Body of pancreas (tissue), 4 donors: ENCODE results near the gene ATP1A4. TPM values are rescaled to one million over a fixed set of nuclear protein-coding genes. Genes with fewer than 3 reads are reported as not detected.

Experiments used
- ATAC-seq: fragments of 150-250 bp; one replicate; pipeline ENCODE4 v1.9.1; 2016
- DNase-seq, 4 donors: peaks; one replicate each; pipeline ENCODE4 v3.0.0-alpha.2; 2019
- H3K27ac ChIP-seq, 4 donors: fragments of 200-600 bp; sonication (generic); 1 replicate in 3 of 4; 2 replicates in 1 of 4; pipeline versions ENCODE4 v1.5.1 to v1.6.1; 2016 to 2019; ENCODE audit warnings: mild to moderate bottlenecking in 1 of 4, mixed read lengths in 1 of 4, moderate library complexity in 1 of 4
- H3K27me3 ChIP-seq, 2 donors: fragments of 200-600 bp; sonication (generic); one replicate each; pipeline ENCODE4 v1.6.0; 2016; ENCODE audit warnings: mild to moderate bottlenecking in 1 of 2
- H3K36me3 ChIP-seq, 2 donors: fragments of 200-600 bp; sonication (generic); replicated peaks in 1 of 2; 2 replicates each; pipeline ENCODE4 v1.5.1; 2016; ENCODE audit warnings: low read depth in 2 of 2; ENCODE audit not compliant: insufficient read depth in 1 of 2
- H3K4me1 ChIP-seq: fragments of 200-600 bp; sonication (generic); one replicate; pipeline ENCODE4 v1.6.0; 2016
- H3K4me3 ChIP-seq, 2 donors: fragments of 200-600 bp; sonication (generic); 1 replicate in 1 of 2; 2 replicates in 1 of 2; pipeline ENCODE4 v1.5.1; 2016 to 2019
- H3K9me3 ChIP-seq, 3 donors: fragments of 200-600 bp; sonication (generic); 1 replicate in 2 of 3; 2 replicates in 1 of 3; pipeline ENCODE4 v1.5.1; 2016
- CTCF ChIP-seq, 7 experiments: fragments of 450-650 bp in 4 of 7; fragments of 200-600 bp in 3 of 7; sonication (generic) in 3 of 7; IDR thresholded peaks; one replicate each; pipeline ENCODE4 v1.5.1; 2016 to 2019; ENCODE audit warnings: antibody characterized with exemption in 7 of 7
- POLR2A ChIP-seq, 3 donors: fragments of 450-650 bp; IDR thresholded peaks; one replicate each; pipeline ENCODE4 v1.6.1; 2016; ENCODE audit warnings: antibody characterized with exemption in 3 of 3, mild to moderate bottlenecking in 2 of 3
- whole genome bisulfite sequencing, 2 donors: methylation state at CpG; one replicate each; pipeline ENCODE4 v1.1.5; 2017; 5-methylcytosine and 5-hydroxymethylcytosine counted together
- intact Hi-C: fragments of 100-400 bp; cut with DNase I; formaldehyde crosslinking; loops from one replicate; pipeline ENCODE4 v1.15.1; 2023
- total RNA-seq, 2 donors: library from RNA; depleted of rRNA; stranded (reverse); fragments of >200 nt; gene quantifications; one replicate each; pipeline ENCODE4 v1.1.0, GENCODE V29; 2016

The ATP1A4 gene
- total RNA-seq, 2 donors from 2014 or later = not detected

GRCh38 chr1:160167580-160167979, 16.2 kb downstream of the ATP1A4 start:
- ATAC-seq (no peak), DNase-seq (no peak)
- no peaks in the 10 kb centered on the region for H3K9me3 ChIP-seq
- no peaks in the 10 kb centered on the region for H3K36me3 ChIP-seq
- H3K4me3 ChIP-seq = no peak overlapping the region
- H3K4me1 ChIP-seq = no peaks in the 10 kb centered on the region
- no peaks in the 10 kb centered on the region for H3K27me3 ChIP-seq
- no peak for TF ChIP-seq CTCF (IDR thresholded peaks at IDR 0.05)
- TF ChIP-seq POLR2A (IDR thresholded peaks at IDR 0.05) = no peak
- intact Hi-C loops = no loop called here
- H3K27ac ChIP-seq = no peak overlapping the region
- WGBS, 2 donors = 92 to 93% methylated on average over 6 of the region's 6 CpGs

GRCh38 chr1:160168016-160168415, 16.6 kb downstream of the ATP1A4 start:
- 58 to 66% methylated on average over 5 of the region's 5 CpGs for WGBS, 2 donors
- H3K27me3 ChIP-seq = no peaks in the 10 kb centered on the region

GRCh38 chr1:160168609-160169369, 17.4 kb downstream of the ATP1A4 start:
- H3K27me3 ChIP-seq = no peaks in the 10 kb centered on the region
- no peaks in the 10 kb centered on the region for H3K4me1 ChIP-seq
- TF ChIP-seq CTCF (IDR thresholded peaks at IDR 0.05) (no peak), POLR2A (IDR thresholded peaks at IDR 0.05) (no peak)
- H3K36me3 ChIP-seq = no peaks in the 10 kb centered on the region
- ATAC-seq (no peak), DNase-seq (no peak)
- no peak overlapping the region for H3K27ac ChIP-seq
- H3K9me3 ChIP-seq = no peaks in the 10 kb centered on the region
- no peak overlapping the region for H3K4me3 ChIP-seq
- intact Hi-C loops = no loop called here
- 84 to 85% methylated on average over 13 of the region's 13 CpGs for WGBS, 2 donors

More at GRCh38 chr1:160168016-160168415, 16.6 kb downstream of the ATP1A4 start:
- DNase-seq = no peak
- intact Hi-C loops = no loop called here
- no peak overlapping the region for H3K4me3 ChIP-seq
- no peaks in the 10 kb centered on the region for H3K36me3 ChIP-seq
- no peak for TF ChIP-seq CTCF (IDR thresholded peaks at IDR 0.05)
- no peak for TF ChIP-seq POLR2A (IDR thresholded peaks at IDR 0.05)
- H3K9me3 ChIP-seq = no peaks in the 10 kb centered on the region
- H3K4me1 ChIP-seq = no peaks in the 10 kb centered on the region
- no peak overlapping the region for H3K27ac ChIP-seq
- no peak for ATAC-seq

- WGBS, 2 donors = 54 to 67% methylated on average over 15 of the region's 15 CpGs
- TF ChIP-seq CTCF (IDR thresholded peaks at IDR 0.05) (no peak), POLR2A (IDR thresholded peaks at IDR 0.05) (no peak)
- Histone ChIP-seq H3K36me3 (no peaks in the 10 kb centered on the region), H3K4me3 (no peak overlapping the region), H3K27me3 (no peaks in the 10 kb centered on the region), H3K4me1 (no peaks in the 10 kb centered on the region), H3K27ac (no peak overlapping the region), H3K9me3 (no peaks in the 10 kb centered on the region)
- ATAC-seq (no peak), DNase-seq (no peak)
- intact Hi-C loops = no loop called here
Measured at GRCh38 chr1:160169553-160170399, 18.4 kb downstream of the ATP1A4 start.
